GM21786 (cell line): Measurements from ENCODE around the gene APAF1.
"Not testable (repeated sequence)": the region's sequence is repeated elsewhere in the genome, so short reads cannot be mapped to it uniquely, and the experiment has no call there.

Experiments
- ATAC-seq: cut with Tn5 transposase; IDR thresholded peaks from one replicate; pipeline ENCODE4 v1.9.1; 2021; ENCODE audit not compliant: unreplicated experiment

The APAF1 gene

GRCh38 chr12:98644712-98645571 is at the start of gene APAF1, which contains the start of gene IKBIP:
Gene APAF1 (plus strand): TSS chr12:98645290. CDS start chr12:98648360, 3,070 bp downstream.
Gene IKBIP (minus strand): TSS chr12:98644788. CDS start chr12:98644701, 87 bp downstream.
- peak; percentile 87 for ATAC-seq

GRCh38 chr12:98597313-98597712 is 47.8 kb upstream of the APAF1 start:
- not testable (repeated sequence) for ATAC-seq

GRCh38 chr12:98601924-98602323 is 43.2 kb upstream of the APAF1 start:
- ATAC-seq: no peak

GRCh38 chr12:98606359-98606988 is 38.6 kb upstream of the APAF1 start:
- no peak for ATAC-seq

- ATAC-seq: no peak
Observed at GRCh38 chr12:98610596-98610995, 34.5 kb upstream of the APAF1 start.

- ATAC-seq: peak; percentile 94
Observed at GRCh38 chr12:98612696-98613334, 32.3 kb upstream of the APAF1 start.

- ATAC-seq: no peak
Observed at GRCh38 chr12:98618952-98619351, 26.1 kb upstream of the APAF1 start.

GRCh38 chr12:98635657-98636323 is 9.3 kb upstream of the APAF1 start:
- ATAC-seq: peak; percentile 90

GRCh38 chr12:98637068-98637467 is 8.0 kb upstream of the APAF1 start:
- no peak for ATAC-seq

- ATAC-seq: no peak
Observed at GRCh38 chr12:98638009-98638408, 7.1 kb upstream of the APAF1 start.

- no peak for ATAC-seq
Observed at GRCh38 chr12:98639491-98639890, 5.6 kb upstream of the APAF1 start.

GRCh38 chr12:98642801-98643200 is 2.3 kb upstream of the APAF1 start:
- ATAC-seq: not testable (repeated sequence)

GRCh38 chr12:98644433-98644711 is 718 bp upstream of the APAF1 start:
- ATAC-seq: peak; percentile 8

- peak; percentile 1 for ATAC-seq
Observed at GRCh38 chr12:98645572-98646067, 530 bp downstream of the APAF1 start.

GRCh38 chr12:98646294-98647090 is 1.4 kb downstream of the APAF1 start:
- no peak for ATAC-seq

- no peak for ATAC-seq
Observed at GRCh38 chr12:98651328-98651727, 6.2 kb downstream of the APAF1 start.

- no peak for ATAC-seq
Observed at GRCh38 chr12:98653866-98654493, 8.9 kb downstream of the APAF1 start.

GRCh38 chr12:98656289-98657101 is 11.4 kb downstream of the APAF1 start:
- no peak for ATAC-seq

GRCh38 chr12:98660521-98660920 is 15.4 kb downstream of the APAF1 start:
- no peak for ATAC-seq
